HK-2 (cell line): Measurements from ENCODE around the gene SERPINA1.
"Not testable (repeated sequence)": the region's sequence is repeated elsewhere in the genome, so short reads cannot be mapped to it uniquely, and the experiment has no call there.

Experiments used
- DNase-seq: peaks from one replicate; pipeline ENCODE4 v3.0.0-alpha.2; 2018; ENCODE audit not compliant: unreplicated experiment

Gene SERPINA1

GRCh38 chr14:94388384-94389103 is at the start of gene SERPINA1:
SERPINA1 (minus strand) TSS chr14:94388602; CDS start chr14:94383237, 5,365 bp downstream.
- DNase-seq = peak; percentile 82

GRCh38 chr14:94428610-94429009 is 40.2 kb upstream of the SERPINA1 start:
- no peak for DNase-seq

GRCh38 chr14:94427016-94427613 is 38.7 kb upstream of the SERPINA1 start:
- DNase-seq = no peak

DNA sequence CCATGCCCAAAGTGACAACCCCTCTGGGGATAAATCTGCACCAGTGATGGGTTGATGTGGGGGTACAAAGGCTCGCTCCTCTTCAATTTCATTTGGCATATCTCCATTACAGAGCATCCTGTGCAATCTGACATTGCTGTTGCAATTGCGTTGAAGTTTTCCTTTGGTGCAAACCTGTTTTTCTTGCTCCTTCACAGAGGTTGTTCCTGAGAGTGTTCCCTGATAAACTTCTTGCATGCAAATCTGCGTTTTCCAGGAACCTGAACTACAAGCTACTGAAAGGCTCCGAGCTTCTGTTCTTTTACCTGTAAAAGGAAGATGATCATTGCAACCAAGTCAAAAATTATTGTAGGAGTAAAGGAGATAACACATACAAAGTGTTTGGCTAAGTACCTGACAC is 38.1 kb upstream of the SERPINA1 start:
- DNase-seq = no peak

GRCh38 chr14:94424371-94424770 is 36.0 kb upstream of the SERPINA1 start:
- no peak for DNase-seq

GRCh38 chr14:94423453-94424056 is 35.2 kb upstream of the SERPINA1 start:
- DNase-seq = peak; percentile 66

- no peak for DNase-seq
Observed at GRCh38 chr14:94421316-94421715, 32.9 kb upstream of the SERPINA1 start.

- not testable (repeated sequence) for DNase-seq
Observed at GRCh38 chr14:94417497-94418205, 29.2 kb upstream of the SERPINA1 start.

GRCh38 chr14:94412671-94413638 is 24.6 kb upstream of the SERPINA1 start:
- DNase-seq = no peak

DNA sequence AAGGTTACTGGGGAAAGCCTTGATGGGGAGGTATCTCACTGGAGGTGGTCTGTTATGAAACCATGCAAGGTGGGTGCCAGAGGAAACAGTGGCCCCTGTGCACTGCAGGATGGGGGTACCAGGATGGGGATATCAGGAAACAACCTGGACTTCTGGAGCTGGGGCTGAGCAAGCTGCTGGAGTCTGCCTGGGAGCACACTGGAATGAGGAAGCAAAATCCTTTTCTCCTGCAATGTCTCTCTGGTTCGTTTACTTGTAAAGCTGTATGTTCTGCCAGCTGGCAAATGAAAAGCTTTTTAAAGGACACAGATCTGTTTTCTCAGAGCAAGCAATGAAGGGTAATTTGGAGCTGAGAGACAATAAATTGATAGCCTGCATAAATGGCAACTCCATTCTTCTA is 23.2 kb upstream of the SERPINA1 start:
- no peak for DNase-seq

GRCh38 chr14:94409430-94409829 is 21.0 kb upstream of the SERPINA1 start:
- DNase-seq = not testable (repeated sequence)

- DNase-seq = no peak
Observed at GRCh38 chr14:94408546-94409095, 20.2 kb upstream of the SERPINA1 start.

GRCh38 chr14:94407906-94408305 is 19.5 kb upstream of the SERPINA1 start:
- DNase-seq = no peak

DNA sequence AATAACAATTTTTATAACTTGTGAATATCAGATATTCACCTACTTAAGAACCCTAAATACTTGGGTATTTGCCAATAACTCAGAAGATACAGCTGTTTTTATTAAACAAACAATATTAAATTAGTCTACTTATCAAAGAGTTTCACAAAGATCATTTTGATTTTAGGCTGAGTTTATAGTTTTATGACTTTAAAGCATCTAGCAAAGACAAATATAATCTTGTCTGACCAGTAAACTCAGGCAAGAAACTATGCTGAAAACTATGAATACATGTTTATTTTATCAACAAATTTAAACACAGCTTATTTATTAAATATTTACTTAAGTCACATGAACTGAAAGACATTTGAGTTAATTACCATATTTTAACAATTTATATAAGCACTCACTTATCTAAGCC is 18.5 kb upstream of the SERPINA1 start:
- DNase-seq = no peak

- DNase-seq = no peak
Observed at GRCh38 chr14:94405486-94405885, 17.1 kb upstream of the SERPINA1 start.

GRCh38 chr14:94404561-94404960 is 16.2 kb upstream of the SERPINA1 start:
- DNase-seq = no peak

- no peak for DNase-seq
Observed at GRCh38 chr14:94403312-94403932, 15.0 kb upstream of the SERPINA1 start.

DNA sequence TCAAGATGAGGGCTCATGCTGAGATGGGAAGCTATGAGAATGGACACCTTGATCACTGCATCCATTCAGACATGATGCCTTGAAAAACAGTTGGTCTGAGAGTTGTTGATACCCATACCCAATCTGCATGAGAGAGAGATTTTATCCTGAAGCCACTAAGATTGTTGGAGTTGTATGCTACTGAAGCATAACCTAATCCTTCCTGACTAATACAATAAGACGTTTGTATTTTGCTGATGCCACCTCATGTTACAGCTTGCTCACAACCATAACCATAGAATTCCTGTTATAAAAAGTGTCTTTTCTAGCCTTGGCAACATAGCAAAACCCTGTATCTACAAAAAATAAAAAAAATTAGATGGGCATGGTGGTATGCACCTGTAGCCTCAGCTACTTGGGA is 12.7 kb upstream of the SERPINA1 start:
- no peak for DNase-seq

DNA sequence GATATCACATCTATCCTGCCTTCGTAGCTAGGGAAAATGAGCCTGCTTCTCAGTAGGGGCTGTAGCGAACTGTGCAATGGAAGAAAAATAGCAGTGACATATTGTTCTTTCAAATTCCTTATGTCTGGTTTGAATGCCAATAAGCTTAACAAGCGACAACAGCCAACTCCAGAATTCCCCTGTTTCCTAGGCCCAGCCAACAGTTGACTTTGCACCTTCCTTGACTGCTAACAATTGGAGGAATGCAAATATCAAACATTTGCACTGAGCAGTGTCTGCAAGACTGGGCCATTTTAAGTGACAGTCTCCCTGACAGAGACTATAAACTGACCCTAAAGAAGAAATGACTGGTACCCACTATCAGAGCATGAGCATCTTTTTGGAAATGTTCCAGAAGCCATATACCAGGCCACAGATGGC is 12.0 kb upstream of the SERPINA1 start:
- no peak for DNase-seq

DNA sequence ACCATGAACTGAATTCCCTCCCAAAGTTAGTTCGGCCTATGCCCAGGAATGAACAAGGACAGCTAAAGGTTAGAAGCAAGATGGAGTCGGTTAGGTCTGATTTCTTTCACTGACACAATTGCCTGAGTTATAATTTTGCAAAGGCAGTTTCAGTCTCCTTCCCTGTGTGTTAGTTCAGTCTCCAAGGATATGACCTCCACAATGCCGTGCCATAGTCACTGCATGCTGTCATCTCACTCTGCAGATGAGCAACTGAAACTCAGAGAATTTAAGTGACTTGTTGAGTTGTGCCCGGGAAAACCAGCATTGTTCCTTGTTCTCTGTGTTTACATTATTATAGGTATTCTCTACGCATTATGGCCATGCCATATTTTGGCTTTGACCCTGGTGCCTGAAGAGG is 10.1 kb upstream of the SERPINA1 start:
- no peak for DNase-seq

GRCh38 chr14:94398182-94398479 is 9.7 kb upstream of the SERPINA1 start:
- no peak for DNase-seq
